Activated CD8-positive, alpha-beta memory T cell treated with anti-CD3 and anti-CD28 coated beads for 48 hours (primary cell): Measurements from ENCODE around the gene PIP5K1B.

Experiments
- DNase-seq, 3 experiments: peaks; one replicate each; pipeline ENCODE4 v3.0.0-alpha.2; 2020; ENCODE audit warnings: low read depth in 2 of 3, low spot score in 2 of 3

The PIP5K1B gene

DNA sequence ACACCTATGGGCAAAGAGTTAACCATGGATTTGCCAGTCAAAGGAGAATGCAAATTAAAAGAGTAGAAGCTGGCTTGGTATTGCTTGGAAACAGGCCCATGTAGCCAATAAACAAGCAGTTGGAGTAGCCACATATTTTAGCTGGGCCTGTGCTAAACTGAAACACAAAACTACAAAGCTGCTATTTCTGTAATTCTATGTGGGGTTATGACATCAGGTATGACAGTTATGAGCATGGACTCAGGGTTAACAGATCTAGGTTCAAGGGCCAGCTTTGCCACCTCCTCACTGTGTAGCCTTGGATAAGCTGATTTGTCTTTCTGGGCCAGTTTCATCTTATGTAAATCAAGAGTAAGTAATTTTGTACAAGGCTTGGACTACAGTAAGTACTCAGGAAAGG lies 142.7 kb downstream of the PIP5K1B start:
- no peak for DNase-seq

DNA sequence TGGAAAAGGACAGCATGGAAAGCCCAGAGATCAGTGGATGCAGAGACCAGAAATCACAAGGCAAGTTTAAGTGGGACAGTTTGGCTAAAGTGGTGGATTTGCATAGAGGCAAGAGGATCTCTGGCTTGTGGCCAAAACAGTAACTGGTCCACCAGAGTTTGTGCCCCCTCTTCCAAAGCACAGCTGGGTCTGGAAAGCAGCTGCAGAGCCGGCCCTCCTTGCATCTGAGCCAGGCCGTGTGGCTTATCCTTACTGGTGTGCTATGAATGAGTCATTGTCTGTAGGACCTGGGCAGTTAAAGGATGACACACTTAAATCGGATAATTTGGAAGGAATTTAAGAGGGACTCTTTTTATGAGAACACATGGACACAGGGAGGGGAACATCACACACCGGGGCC lies 146.6 kb downstream of the PIP5K1B start:
- no peak for DNase-seq

DNA sequence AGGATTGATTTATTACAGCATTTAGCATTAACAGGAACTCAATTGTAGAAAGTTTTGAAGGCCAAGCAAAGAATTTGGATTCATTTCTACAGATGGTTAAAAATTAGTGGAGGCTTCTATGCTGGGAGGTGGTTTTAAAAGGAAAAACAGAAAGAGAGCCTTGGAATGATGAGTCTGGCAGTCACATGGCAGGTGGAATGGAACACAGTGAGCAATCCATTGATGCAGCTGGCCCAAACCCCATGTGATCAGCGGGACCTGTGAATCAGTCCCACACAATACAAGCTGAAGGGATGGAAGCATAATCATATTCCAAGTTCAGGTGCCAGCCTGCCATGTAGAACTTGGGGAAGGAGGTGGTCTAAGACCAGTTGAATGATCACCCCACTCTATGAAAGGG lies 147.9 kb downstream of the PIP5K1B start:
- DNase-seq: no peak

DNA sequence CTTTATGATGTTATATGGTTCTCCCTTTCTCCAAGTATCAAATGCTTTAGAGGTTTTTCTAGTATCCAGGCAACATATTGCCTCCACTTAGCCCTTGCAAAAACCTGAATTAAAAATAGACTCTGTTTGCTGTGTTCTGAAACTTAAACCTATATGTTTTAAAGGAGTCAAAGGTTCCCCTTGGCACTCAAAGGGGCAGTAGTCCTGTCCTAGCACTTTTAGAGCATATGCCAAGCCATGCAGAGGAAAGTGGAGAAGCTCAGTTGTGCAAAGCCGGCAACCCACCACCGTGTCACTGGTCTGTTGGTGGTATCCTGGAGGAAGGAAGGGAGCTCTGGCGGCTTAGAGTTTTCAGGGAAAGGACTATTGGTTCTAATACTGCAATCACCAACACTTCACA lies 154.3 kb downstream of the PIP5K1B start:
- no peak for DNase-seq

DNA sequence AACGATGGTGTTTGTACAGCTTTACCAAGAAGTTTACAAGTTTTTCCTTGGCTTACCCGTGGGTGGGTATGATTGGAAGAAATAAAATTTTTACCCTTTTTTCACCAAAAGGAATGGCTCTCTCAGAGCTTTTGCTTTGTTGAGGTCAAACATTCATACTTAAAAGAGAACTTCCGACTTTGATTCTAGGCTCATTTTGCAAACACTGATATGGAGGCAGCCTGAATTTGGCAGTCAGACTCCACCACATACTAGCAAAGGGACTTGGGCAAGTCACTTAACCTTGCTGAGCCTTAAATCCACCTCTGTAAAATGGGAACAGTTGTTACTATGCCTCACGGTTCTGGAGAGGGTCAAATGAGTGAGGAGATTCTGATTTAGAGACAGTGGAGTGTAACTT lies 155.4 kb downstream of the PIP5K1B start:
- no peak for DNase-seq

DNA sequence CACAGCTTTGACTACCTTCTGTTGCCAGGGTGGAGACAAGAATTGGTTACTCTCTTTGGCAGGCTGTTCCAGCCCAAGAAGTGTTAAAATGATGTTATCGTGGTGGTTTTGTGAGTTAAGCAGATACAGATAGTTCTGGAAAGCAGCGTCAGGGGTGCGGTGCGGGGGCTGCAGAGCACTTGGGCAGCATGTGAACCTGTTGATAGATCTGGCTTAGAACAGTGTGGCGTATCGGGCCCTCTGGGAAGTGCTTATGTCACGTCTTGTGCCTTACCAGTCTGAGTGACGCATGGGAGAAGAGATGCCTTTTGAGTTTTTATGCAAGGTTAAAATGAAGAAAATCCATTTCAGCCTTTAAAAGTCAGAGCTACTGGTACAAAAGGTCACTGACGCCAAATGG lies 156.4 kb downstream of the PIP5K1B start:
- no peak for DNase-seq

DNA sequence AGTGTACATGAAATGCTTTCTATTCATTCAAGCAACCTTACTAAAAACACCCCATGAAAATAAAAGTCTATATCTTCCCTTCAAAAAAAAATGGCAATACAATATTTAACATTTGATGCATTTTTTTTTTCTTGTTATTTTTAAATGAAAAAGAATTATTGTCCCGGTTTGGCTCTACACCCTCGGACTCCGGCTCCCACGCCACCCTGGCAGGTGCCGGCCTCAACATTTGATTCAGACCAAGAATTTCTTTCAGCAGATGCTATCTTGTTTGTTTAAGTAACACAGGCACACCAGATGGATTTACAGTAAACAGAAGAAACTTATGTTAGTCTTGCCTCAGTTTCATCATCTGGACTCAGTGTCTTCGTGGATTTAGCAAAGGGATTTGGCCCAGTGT lies 162.0 kb downstream of the PIP5K1B start:
- DNase-seq: no peak

DNA sequence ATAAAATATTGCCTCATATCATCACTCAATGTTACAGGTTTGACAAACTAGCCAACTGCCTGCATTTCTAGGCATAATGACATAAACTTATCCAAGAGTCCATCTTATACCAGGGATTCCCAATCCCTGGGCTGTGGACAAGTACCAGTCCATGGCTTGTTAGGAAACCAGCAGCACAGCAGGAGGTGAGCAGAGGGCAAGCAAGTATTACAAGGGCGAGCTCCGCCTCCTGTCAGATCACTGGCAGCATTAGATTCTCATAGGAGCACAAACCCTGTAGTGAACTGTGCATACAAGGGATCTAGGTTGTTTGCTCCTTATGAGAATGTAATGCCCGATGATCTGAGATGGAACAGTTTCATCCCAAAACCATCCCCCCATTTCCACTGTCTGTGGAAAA lies 164.0 kb downstream of the PIP5K1B start:
- no peak for DNase-seq

DNA sequence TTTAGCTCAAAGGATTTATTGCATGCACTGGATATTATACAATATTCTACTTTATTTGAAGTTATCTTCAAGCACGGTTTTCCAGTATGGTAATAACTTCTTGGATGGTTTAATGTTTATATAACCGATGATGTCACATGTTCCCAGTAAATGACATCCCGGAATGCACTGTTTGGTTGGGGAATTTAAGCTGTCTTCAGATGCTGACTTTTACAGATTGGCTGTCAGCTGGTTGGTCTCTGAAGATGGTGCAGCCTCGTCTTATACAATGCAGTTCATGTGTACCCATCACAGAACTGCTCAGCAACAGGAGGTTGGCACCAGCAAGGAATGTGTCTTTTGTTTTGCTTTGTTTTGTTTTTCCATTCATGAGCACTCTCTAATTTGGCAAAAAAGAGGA lies 165.0 kb downstream of the PIP5K1B start:
- DNase-seq: no peak

DNA sequence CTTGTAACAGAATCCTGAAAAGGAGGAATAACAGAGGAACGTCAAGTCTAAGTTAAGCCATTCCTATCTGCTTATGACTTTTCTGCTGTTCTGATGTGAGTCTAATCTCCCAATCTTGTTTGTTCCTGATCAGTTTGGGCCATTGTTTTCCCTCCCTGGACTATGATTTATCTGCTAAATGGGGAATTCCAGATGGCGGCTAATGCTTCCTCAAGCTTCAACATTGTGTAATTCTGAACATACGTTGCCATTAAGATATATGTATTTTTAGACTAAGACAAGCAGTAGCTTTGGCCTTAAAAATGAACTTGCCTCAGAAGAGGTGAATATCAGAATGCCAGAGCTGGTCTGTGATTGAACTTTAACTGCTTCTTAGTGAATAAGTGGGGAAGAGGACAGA lies 166.2 kb downstream of the PIP5K1B start:
- no peak for DNase-seq

DNA sequence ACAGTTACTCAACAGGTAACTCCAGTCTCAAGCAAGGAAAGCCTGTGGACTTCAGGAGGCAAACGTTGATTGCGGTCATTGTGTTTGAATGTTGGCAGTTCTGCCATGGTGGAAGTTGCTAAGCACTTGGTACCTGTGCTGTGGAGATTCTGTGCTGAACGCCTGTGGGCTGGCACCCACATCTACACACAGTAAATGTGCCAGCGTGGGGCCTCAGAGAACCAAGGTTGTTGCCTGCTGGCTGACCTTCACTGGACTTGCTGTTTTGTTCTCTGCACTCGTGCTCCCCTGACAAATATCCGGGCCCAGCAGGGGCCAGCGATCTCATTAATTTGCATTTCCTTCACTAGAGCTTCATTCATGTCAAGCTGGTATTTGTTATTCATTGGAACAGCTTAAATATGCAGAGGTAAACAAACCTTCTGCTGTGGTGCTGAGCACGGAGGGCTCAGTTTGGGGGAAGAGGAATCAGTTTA lies 167.0 kb downstream of the PIP5K1B start:
- DNase-seq: no peak

DNA sequence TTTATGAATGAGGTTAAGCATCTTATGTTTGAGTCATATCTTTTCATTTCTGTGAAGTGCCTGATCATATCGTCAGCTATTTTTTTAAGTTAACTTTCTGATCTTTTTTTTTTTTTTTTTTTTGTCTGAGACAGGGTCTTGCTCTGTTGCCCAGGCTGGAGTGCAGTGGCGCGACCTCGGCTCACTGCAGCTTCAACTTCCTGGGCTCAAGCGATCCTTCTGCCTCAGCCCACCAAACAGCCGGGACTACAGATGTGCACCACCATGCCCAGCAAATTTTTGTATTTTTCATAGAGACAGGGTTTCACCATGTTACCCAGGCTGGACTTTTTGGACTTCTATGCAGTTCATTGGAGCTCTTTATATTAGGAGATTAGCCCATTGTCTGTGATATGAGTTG lies 168.1 kb downstream of the PIP5K1B start:
- no peak for DNase-seq

DNA sequence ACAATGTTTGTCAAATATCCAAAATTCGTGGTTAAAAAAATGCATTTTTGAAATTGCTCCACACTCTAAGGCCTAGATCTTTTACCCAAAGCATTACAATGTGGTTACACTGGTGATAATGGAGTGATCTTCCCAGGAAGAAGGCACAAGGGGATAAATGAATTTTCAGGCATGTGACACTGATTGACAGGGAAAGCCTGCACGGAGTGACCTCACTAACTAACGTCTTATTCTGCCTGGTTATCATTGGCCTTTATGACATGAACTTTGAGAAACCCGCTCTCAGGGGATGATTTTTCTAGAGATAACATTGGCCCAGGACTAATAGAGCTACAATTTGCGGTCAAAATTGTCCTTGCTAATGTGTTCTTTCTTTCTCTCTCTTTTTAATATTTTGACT lies 171.2 kb downstream of the PIP5K1B start:
- DNase-seq: no peak

DNA sequence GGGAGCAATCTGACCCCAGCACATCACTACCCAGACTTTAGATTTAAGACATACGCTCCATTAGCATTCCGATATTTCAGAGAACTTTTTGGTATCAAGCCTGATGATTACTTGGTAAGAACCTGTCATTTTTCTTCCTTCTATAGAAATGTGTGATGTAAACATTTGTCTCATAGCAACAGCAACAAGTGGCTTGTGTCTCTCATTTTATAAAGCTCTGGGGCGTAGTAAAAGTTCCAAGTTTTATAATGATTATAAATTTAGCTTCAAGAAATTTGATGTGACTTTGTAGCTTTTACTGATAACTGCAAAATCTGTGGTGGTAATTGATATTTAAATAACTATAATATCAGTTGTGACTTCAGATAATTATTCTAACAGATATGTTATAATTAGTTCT lies 171.6 kb downstream of the PIP5K1B start:
- DNase-seq: no peak

DNA sequence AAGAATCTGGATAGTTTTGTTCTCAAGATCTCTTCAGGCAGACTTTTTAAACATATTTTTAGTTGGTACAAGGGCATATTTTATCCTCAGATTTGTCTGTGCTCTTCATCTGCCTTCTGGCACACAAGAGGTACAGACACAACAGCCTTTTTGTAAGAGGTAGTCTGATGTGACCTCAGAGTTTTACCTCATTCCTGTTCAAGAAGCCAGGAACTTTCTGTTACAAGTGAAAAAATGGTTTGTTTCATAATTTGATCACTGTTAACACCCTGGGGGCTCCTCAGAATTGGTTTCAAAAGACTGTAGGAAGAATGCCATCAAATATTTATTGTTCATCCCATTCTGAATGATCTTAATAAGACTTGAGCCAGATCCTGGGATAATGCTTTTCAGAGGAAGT lies 172.2 kb downstream of the PIP5K1B start:
- no peak for DNase-seq

DNA sequence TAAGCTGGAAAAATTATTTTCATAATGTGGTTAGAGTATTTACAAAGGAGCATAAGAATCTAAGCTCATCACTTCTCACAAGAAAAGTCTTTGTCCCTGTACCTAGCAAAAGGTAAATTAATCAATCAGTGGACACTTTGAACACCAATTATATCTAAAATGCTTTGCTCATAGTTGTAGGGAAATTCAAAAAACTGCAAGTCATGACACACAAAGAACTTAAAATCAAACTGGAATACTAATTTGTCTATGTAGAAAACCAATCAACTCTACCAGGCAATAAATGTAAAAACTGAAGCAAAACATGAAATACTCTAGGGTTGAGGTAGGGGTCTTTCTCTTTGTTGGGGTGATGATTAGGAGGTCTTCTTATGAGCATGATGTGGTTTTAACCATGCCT lies 173.4 kb downstream of the PIP5K1B start:
- no peak for DNase-seq

DNA sequence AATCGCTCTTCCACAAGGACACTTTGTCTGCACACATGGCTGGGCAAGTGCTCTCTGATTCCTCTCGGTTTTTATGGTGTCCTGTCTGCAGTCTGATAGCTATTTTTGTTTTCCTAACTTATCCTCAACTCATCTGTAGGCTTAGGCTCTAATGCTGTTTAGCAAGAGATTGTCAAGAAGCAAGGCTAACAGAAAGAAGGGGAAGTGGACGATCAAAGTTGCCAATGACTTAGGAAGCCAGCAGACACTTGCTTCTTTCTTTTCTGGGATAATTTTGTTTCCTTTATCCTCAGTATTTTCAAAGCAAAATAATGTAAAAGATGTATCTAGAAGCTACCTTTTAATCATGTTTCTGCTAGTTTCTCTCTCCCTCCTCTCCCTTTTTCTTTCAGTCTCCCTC lies 178.2 kb downstream of the PIP5K1B start:
- DNase-seq: no peak

DNA sequence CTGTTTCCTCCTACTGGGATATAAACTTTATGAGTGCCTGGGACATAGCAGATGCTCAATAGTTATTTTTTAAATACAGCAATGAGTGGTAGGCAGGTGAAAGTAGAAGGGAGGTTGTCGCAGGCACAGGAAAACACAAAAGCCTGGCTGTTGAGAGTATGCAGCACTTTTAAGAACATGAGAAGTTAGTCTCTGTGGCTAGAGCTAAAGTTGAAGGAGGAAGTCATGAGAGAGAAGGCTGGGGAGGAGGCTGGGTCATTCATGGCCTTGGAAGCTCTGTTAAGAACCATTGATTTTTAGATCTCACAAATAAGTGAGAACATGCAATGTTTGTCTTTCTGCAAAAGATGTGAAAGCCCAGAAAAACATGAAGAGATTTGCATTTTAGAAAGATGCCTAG lies 182.2 kb downstream of the PIP5K1B start:
- no peak for DNase-seq

DNA sequence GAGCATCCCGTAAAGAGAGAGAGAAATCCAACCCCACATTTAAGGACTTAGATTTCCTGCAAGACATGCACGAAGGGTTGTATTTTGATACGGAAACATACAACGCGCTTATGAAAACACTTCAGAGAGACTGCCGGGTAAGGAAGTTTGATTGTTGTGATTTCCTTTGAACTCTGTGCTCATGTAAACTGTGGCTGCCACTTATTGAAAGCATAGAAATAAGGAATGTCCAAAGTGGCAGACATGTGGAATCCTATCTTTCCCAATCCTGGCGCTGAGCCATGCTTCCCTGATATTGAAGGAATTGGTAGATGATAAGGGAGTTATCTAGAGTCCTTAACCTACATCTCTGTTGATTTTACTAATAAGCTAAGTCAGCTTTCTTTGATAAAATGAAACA lies 189.5 kb downstream of the PIP5K1B start:
- DNase-seq: no peak

DNA sequence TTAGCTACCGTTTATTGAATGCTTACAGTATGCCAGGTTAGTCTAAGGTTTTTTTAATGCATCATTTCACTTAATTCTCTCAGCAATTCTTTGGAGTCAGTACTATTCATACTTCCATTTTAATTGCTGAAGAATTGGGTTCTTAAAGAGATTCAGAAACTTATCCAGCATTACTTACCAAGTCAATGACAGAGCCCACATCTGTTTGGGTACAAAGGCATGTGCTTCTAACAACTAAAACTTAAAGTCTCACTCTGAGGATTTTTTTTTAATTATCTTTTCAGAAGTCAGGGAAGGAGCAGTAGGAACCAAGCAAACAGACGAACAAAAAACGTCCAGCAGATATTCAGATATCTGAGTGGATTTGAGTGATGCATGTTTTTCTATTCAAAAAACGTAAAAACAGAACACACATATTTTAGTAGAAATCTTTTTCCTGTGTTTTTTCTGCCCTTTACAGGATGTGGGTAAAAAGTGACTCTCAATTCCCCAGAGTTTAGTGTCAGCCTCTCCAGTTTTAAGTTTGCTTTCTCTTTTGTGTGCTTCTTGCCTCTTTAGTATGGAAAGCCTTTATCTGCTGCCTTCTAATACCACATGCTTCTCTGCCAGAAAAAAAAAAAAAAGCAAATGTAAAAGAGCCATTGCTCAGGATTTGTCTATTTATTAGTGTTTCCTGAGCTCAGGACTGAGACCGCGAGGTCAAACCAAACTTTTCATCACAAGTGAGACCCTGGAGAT lies 190.9 kb downstream of the PIP5K1B start:
- no peak for DNase-seq

DNA sequence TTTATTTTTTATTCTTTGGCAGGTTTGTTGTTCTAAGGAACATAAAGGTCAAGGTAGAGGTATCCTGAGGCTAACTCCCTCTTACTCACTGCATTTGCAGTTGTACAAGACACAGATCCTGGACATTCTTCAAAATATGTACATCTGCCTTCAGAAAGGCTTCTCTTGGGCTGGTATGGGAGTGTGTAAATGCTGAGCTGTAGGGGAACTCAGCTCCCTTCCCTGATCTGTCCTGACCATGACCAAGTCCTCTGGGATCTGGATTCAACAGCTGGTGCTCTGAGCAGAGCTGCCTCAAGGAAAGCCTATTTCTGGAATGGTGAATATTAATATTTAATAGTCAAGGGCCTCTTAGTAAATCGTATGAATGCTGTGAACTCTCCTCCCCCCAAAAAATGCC lies 191.4 kb downstream of the PIP5K1B start:
- no peak for DNase-seq

DNA sequence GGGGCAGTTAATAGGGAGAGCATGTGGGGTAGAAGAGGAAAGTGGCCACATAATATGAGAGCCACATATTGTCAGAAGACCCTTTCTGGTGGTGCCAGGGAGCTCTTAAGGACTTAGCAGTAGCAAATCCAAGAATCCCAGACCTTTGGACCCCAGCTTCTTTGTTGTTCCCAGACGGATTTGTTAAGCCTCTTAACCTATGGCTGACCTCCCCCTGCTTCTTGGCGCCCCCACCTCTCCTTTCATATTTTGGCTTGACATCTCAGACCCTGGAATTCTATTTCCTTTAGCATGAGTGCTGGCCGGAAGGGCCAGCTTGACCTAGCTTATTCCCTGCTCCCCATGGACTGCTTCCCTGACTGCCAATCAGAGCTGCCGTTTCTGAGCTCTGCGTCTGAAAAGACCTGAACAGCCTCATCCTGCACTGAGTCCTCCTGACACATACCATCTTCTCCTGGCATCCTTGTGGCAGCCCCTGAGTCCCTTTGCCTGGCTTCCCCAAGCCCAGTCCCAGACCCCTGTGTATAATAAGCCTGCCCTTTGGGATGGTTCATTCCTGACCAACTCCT lies 192.6 kb downstream of the PIP5K1B start:
- no peak for DNase-seq

DNA sequence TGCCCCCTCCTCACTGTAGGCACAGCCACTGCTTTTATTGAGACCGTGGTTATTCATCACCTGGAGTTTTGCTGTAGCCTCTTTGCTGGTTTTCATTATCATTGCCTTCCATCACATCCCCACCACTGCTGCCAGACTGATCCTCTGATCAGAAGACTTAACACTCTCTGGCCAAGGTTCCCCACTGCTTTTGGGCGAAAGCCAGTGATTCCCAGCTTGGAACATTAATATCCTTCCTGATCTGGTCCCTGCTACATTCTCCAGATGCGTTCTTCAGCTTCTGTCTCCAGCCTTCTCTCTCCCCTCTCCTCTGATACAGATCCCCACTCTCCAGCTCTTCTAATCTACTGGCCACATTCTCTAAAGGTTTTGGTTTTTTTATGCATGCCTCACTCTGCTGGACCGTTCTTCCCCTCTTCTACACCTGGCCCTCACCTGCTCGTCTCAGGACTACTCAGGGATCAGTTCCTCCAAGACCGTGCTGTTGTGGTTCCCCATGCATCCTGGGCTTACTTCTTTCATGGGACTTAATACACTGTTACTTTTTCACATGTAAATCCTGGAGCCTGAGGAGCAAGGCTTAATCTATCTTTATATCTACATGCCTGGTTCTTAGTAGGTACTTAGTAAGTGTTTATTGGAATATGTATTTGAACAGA lies 193.9 kb downstream of the PIP5K1B start:
- DNase-seq: no peak
